NCI-H1436 (cell line): ENCODE data around the gene ROBO3.

ENCODE experiments used
- DNase-seq: peaks from one replicate; lab custom pipeline; 2025; lab: John Stamatoyannopoulos, UW

The ROBO3 gene

GRCh38 chr11:124865181-124865901 is at the start of gene ROBO3:
Gene ROBO3 (plus strand): TSS chr11:124865432. CDS start chr11:124865578, 146 bp downstream.
- peak; percentile 29 for DNase-seq

GRCh38 chr11:124817036-124817435 is 48.2 kb upstream of the ROBO3 start:
- DNase-seq = no peak

DNA sequence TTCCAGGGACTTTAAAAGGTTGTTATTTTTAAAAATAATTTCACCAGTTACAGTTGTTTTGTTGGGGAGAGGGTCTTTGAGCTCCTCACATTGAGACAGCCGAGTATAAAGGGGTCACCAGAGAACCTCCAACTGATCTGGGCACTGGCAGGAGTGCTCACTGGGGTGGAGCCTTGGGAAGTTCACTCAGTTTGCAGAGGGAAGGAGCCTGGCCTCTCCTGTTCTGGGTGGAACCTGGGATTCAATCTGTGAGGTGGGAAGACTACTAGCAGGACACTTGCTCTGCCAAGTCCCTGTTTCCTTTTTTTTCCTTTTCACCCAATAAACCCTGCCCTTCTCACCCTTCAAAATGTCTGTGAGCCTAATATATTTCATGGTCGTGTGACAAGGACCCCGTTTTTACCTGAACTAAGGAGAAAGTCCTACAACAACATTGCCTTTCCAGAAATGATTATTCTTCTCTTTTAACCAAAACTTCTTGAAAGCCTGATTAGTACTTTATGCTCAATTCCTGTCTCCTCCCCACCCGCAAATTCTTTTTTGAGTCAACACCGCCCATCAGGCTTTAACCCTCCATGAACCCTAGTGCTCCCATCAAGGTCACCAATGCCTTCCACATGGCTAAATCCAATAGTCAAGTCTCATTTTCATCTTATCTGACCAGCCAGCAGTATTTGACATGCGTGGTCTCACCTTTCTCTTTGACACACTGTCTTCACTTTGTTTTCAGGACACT is 43.1 kb upstream of the ROBO3 start:
- no peak for DNase-seq

GRCh38 chr11:124823512-124824376 is 41.5 kb upstream of the ROBO3 start:
- no peak for DNase-seq

DNA sequence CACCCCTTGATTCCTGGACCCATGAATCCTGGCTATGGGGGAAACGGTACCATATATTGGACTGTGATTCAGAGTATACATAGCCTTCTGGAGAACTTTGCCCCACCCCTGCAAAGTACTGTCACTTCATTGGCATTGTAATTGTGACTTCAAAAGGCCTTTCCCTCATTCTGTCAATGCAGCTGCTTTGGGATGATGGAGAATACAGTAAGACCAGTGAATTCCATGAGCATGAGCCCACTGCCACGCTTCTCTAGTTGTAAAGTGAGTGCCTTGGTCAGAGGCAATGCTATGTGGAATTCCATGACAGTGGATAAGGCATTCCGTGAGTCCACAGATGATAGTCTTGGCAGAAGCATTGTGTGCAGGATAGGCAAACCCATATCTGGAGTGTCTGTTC is 39.4 kb upstream of the ROBO3 start:
- DNase-seq = no peak

DNA sequence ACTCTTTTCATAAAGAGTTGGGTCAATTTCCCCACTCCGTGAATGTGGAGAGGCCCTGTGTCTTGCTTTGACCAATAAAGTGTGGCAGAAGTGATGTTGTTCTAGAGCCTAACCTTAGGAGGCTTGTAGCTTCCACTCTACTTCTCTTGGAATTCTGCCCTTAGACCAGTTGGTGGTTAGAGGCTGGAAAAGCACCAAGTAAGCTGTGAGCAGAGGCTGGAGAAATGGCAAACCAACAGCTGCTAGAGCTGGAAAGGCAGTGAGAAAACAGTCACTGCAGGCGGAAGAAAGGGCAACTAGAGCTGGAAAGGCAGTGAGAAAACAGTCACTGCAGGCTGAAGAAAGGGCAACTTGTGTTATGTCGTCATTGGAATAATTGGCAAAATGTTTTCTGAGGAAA is 35.2 kb upstream of the ROBO3 start:
- no peak for DNase-seq

DNA sequence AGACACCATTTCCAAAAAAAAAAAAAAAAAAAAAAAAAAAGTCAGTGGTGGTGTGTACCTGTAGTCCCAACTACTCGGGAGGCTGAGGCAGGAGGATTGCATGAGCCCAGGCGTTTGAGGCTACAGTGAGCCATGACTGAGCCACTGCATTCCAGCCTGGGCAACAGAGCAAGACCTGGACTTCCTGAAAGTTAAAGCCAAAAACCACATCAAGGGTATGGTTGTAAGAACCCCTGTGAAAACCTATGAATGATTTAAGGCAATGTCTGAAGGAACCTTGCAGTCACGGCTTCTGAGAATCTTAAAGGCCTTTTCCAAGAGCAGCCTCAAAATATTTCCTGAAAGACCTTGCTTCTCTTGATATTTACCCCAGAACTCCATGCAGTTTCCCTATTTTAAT is 34.5 kb upstream of the ROBO3 start:
- DNase-seq = no peak

- no peak for DNase-seq
Measured at GRCh38 chr11:124831897-124832296, 33.3 kb upstream of the ROBO3 start.

DNA sequence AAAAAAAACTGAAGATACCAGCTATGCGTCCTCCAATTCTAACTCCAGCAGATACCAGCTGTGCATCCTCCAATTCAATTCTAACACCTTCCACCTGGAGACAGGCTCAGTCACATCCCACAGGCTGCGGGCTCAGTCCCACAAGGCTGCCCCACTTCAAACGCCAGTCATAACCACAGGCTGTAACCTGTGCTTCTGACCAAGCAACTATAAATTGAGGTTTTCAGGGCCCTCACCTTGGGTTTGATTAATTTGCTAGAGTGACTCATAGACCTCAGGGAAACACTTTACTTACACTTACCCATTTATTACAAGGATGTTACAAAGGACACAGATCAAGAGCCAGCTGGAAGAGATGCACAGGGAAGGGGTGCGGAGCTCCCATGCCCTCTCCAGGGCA is 32.7 kb upstream of the ROBO3 start:
- DNase-seq = no peak

DNA sequence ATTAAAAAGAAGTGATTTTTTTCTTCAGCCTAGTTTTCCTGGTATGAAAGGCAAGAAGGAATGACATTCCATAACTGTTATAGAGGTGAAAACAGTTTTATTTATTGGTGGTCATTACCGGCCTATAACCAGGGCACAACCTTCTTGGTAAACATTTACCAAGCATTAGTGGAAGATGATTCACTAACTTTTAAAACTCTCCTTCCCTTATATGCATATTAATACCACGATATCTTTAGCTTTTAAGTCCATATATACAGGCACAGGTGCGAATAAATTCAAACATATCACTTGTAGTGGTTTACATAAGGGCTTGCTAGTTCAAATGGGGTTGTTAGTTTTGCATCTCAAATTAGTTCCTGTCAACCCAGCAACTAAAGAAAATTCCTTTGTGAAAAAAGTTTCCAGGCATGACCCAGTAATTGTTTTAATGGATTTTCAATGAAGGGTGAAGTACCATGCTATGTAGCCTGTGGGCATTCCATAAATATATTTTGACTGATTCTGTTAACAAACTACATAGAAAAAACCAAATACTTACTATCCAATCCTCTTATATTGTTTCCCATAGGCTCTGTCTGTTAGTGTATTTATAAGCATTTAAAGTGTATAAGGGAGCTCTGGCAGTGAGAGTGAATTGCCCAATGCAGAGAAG is 30.6 kb upstream of the ROBO3 start:
- no peak for DNase-seq

GRCh38 chr11:124835918-124836317 is 29.3 kb upstream of the ROBO3 start:
- no peak for DNase-seq

- peak; percentile 20 for DNase-seq
Measured at GRCh38 chr11:124837491-124837856, 27.8 kb upstream of the ROBO3 start.

- no peak for DNase-seq
Measured at GRCh38 chr11:124838805-124839127, 26.5 kb upstream of the ROBO3 start.

GRCh38 chr11:124839128-124839971 is 25.9 kb upstream of the ROBO3 start:
- no peak for DNase-seq

GRCh38 chr11:124839972-124840621 is 25.1 kb upstream of the ROBO3 start:
- DNase-seq = no peak

- DNase-seq = no peak
Measured at GRCh38 chr11:124840666-124841065, 24.6 kb upstream of the ROBO3 start.

GRCh38 chr11:124841201-124841600 is 24.0 kb upstream of the ROBO3 start:
- no peak for DNase-seq

- no peak for DNase-seq
Measured at GRCh38 chr11:124841840-124842239, 23.4 kb upstream of the ROBO3 start.

- DNase-seq = no peak
Measured at GRCh38 chr11:124842305-124842704, 22.9 kb upstream of the ROBO3 start.

GRCh38 chr11:124843616-124843910 is 21.7 kb upstream of the ROBO3 start:
- DNase-seq = no peak

GRCh38 chr11:124844664-124845079 is 20.6 kb upstream of the ROBO3 start:
- no peak for DNase-seq
